ENCODE measurements around the gene EIF2S1. TPM values are rescaled to one million over a fixed set of nuclear protein-coding genes. Genes with fewer than 3 reads are reported as not detected.

EIF2S1 gene
- polyA plus RNA-seq, 2 of the 4 experiments (the other 2 are of a cell fraction): 385 to 393 TPM

DNA sequence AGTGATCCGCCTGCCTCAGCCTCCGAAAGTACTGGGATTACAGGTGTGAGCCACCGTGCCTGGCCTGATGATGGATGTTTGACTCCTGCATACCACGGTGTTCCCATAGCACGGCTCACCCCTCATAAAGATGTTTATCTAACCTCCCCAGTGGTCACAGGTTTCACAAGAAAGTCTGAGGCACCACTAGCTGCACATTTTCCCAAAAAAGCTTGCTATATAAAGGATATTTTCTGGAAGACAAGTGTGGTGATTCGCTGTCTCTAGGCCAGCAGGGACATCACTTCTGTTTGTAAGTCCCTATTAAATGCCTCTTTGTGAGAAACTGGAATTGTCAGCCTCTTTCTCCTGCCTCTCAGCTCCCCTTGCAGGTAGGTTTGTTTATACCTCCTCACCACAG lies 33.6 kb downstream of the EIF2S1 start:
- no peak overlapping the region for H3K4me3 ChIP-seq
- no peak for ATAC-seq
- 76% methylated on average over 6 of the region's 6 CpGs for WGBS (ENCODE audit: missing lambda C conversion rate)
- H3K27ac ChIP-seq: no peak overlapping the region
- POLR2A ChIA-PET: no interaction called here
- CTCF ChIA-PET: no interaction called here
- no peak for FAIRE-seq
- DNase-seq (ENCODE audit: low read depth in 1 of 2, low spot score in 1 of 2): no peak
- H3K4me2 ChIP-seq: no peak overlapping the region
- TF ChIP-seq NFE2L2 (conservative IDR thresholded peaks at IDR 0.05; ENCODE audit: low read length) (no peak), POLR2AphosphoS2 (conservative IDR thresholded peaks at IDR 0.05; ENCODE audit: low read length) (no peak), MAZ (IDR thresholded peaks at IDR 0.05; ENCODE audit: borderline replicate concordance, low read depth, low read length) (no peak), HDAC2 (IDR thresholded peaks at IDR 0.05) (no peak), RCOR1 (IDR thresholded peaks at IDR 0.05; ENCODE audit: low read depth, low read length) (no peak), HOXA7 (CRISPR knock-in tag; IDR thresholded peaks at IDR 0.05) (no peak), CBX8 (IDR thresholded peaks at IDR 0.05) (no peak), NPAS2 (CRISPR knock-in tag; IDR thresholded peaks at IDR 0.05; ENCODE audit: borderline replicate concordance) (no peak)
- TF ChIP-seq, protein P1, sequence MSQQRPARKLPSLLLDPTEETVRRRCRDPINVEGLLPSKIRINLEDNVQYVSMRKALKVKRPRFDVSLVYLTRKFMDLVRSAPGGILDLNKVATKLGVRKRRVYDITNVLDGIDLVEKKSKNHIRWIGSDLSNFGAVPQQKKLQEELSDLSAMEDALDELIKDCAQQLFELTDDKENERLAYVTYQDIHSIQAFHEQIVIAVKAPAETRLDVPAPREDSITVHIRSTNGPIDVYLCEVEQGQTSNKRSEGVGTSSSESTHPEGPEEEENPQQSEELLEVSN (IDR thresholded peaks at IDR 0.05; ENCODE audit: borderline replicate concordance, low read depth): no peak
- TF ChIP-seq, protein P2, sequence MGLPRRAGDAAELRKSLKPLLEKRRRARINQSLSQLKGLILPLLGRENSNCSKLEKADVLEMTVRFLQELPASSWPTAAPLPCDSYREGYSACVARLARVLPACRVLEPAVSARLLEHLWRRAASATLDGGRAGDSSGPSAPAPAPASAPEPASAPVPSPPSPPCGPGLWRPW (IDR thresholded peaks at IDR 0.05): no peak
- TF ChIP-seq, protein P3, sequence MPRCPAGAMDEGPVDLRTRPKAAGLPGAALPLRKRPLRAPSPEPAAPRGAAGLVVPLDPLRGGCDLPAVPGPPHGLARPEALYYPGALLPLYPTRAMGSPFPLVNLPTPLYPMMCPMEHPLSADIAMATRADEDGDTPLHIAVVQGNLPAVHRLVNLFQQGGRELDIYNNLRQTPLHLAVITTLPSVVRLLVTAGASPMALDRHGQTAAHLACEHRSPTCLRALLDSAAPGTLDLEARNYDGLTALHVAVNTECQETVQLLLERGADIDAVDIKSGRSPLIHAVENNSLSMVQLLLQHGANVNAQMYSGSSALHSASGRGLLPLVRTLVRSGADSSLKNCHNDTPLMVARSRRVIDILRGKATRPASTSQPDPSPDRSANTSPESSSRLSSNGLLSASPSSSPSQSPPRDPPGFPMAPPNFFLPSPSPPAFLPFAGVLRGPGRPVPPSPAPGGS (IDR thresholded peaks at IDR 0.05): no peak
- no peaks in the 10 kb centered on the region for H3K9me3 ChIP-seq
- no peaks in the 10 kb centered on the region for H3K4me1 ChIP-seq

DNA sequence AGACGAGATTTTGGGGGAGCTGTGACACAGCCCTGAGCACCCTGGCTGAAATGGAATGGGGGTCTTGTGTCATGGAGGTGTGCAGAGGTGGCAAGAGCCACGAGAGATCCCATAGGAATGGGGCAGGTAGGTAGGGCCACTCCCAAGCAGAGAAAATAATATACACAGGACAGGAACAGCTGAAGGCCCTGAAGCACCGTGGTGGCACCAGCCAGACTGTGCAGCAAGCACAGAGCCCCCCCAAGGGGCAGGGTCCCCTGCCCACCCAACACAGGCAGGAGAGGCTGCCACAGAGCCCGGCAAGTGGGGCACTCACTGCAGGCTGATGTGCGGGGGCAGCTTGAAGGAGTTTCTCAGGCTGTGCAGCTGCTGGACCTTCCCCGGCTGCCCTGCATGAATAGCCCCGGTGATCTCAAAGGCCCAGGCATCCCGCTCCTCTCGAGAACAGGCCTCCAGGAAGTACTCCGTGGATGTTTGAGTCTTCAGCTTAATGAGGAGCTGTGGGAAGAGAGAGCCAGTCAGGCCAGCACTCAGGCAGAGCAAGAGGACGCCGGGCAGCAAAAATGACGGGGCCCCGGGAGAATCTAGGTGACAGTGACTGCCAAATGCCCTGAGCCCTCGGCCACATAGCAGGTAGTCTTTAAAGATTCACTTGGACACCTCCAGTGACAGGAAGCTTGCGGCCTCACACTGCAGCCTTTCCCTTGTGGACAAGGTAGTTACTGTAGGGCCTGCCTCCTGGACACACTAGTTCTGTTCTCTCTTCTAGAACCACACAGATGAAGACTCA lies 35.2 kb downstream of the EIF2S1 start:
- ChIA-PET POLR2A (no interaction called here), CTCF (interaction anchor here (0.6 to 1.3 kb wide), 3 partner anchors 15 to 52 kb away, joined by 3 to 4 read pairs (median 3); no protein-coding TSS in a partner anchor)
- ATAC-seq (peak in 1 of 2 experiments; percentile 17; a peak in 1 of 6 replicates), FAIRE-seq (no peak), DNase-seq (ENCODE audit: low read depth in 1 of 2, low spot score in 1 of 2) (no peak)
- no peak overlapping the region for H3K4me3 ChIP-seq
- 77% methylated on average over 16 of the region's 16 CpGs for WGBS (ENCODE audit: missing lambda C conversion rate)
- H3K9me3 ChIP-seq: no peaks in the 10 kb centered on the region
- no peak overlapping the region for H3K4me2 ChIP-seq
- H3K4me1 ChIP-seq: no peaks in the 10 kb centered on the region
- TF ChIP-seq CBX8 (IDR thresholded peaks at IDR 0.05) (no peak), FOSB (CRISPR knock-in tag; IDR thresholded peaks at IDR 0.05) (no peak), EP300 (IDR thresholded peaks at IDR 0.05) (no peak), MYC (IDR thresholded peaks at IDR 0.05; ENCODE audit: borderline replicate concordance, low read length) (no peak), BHLHE40 (IDR thresholded peaks at IDR 0.05; ENCODE audit: low read depth, low read length) (no peak), CBX2 (IDR thresholded peaks at IDR 0.05; ENCODE audit: borderline replicate concordance, low read depth) (no peak), CEBPB (IDR thresholded peaks at IDR 0.05) (no peak), ESRRA (IDR thresholded peaks at IDR 0.05; ENCODE audit: borderline replicate concordance, low read length) (no peak), NPAS2 (CRISPR knock-in tag; IDR thresholded peaks at IDR 0.05; ENCODE audit: borderline replicate concordance) (no peak), NR3C1 (IDR thresholded peaks at IDR 0.05) (no peak), RARB (CRISPR knock-in tag; IDR thresholded peaks at IDR 0.05) (no peak), SMC3 (IDR thresholded peaks at IDR 0.05) (no peak), ZNF302 (CRISPR knock-in tag; IDR thresholded peaks at IDR 0.05) (no peak), CHD4 (IDR thresholded peaks at IDR 0.05; ENCODE audit: borderline replicate concordance) (no peak)
- TF ChIP-seq, protein P4, sequence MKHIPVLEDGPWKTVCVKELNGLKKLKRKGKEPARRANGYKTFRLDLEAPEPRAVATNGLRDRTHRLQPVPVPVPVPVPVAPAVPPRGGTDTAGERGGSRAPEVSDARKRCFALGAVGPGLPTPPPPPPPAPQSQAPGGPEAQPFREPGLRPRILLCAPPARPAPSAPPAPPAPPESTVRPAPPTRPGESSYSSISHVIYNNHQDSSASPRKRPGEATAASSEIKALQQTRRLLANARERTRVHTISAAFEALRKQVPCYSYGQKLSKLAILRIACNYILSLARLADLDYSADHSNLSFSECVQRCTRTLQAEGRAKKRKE (CRISPR knock-in tag; IDR thresholded peaks at IDR 0.05; ENCODE audit: low read depth): no peak
- TF ChIP-seq, protein P5, sequence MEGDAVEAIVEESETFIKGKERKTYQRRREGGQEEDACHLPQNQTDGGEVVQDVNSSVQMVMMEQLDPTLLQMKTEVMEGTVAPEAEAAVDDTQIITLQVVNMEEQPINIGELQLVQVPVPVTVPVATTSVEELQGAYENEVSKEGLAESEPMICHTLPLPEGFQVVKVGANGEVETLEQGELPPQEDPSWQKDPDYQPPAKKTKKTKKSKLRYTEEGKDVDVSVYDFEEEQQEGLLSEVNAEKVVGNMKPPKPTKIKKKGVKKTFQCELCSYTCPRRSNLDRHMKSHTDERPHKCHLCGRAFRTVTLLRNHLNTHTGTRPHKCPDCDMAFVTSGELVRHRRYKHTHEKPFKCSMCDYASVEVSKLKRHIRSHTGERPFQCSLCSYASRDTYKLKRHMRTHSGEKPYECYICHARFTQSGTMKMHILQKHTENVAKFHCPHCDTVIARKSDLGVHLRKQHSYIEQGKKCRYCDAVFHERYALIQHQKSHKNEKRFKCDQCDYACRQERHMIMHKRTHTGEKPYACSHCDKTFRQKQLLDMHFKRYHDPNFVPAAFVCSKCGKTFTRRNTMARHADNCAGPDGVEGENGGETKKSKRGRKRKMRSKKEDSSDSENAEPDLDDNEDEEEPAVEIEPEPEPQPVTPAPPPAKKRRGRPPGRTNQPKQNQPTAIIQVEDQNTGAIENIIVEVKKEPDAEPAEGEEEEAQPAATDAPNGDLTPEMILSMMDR (IDR thresholded peaks at IDR 0.05): no peak
- no peak overlapping the region for H3K27ac ChIP-seq

Data from A549 (cell line).